Panc1 (cell line): ENCODE data around the gene COQ9. TPM values are rescaled to one million over a fixed set of nuclear protein-coding genes. Genes with fewer than 3 reads are reported as not detected.

ENCODE experiments used
- ATAC-seq: fragments of 200-7000 bp; cut with Tn5 transposase; 2 replicates; pipeline ENCODE4 v1.9.1; 2020; ENCODE audit warnings: mild to moderate bottlenecking, moderate library complexity
- BruUV-seq: library from RNA; stranded (reverse); fragments of 400-500 nt; replicated peaks from 2 replicates; lab custom pipeline; 2021; lab: Mats Ljungman, UMichigan
- CTCF ChIA-PET: fragments of 300-600 bp; sonication (Branson Sonifier 250); formaldehyde crosslinking; loops from one replicate; lab custom pipeline; 2022; ENCODE audit warnings: antibody characterized with exemption; lab: Charles Lee
- POLR2A ChIA-PET: fragments of 300-600 bp; sonication (Branson Sonifier 250); formaldehyde crosslinking; loops from one replicate; lab custom pipeline; 2022; ENCODE audit warnings: antibody characterized with exemption; lab: Charles Lee
- DNase-seq: peaks from one replicate; pipeline ENCODE4 v3.0.0-alpha.2; 2010; ENCODE audit warnings: low read depth, low spot score
- H3K27ac ChIP-seq: 2 replicates; pipeline ENCODE4 v1.5.1; 2011; ENCODE audit warnings: mild to moderate bottlenecking, low read length, inconsistent platforms
- H3K27me3 ChIP-seq: fragments of 200-500 bp; sonication (Bioruptor generic); 2 replicates; pipeline ENCODE4 v1.6.0; 2014; ENCODE audit warnings: low read length, inconsistent platforms; ENCODE audit not compliant: control insufficient read depth, insufficient read depth
- H3K36me3 ChIP-seq: fragments of 200-500 bp; sonication (Bioruptor generic); 2 replicates; pipeline ENCODE4 v1.5.1; 2014; ENCODE audit warnings: inconsistent platforms, mild to moderate bottlenecking, low read length, moderate library complexity; ENCODE audit not compliant: control insufficient read depth, insufficient read depth
- H3K4me1 ChIP-seq: 2 replicates; pipeline ENCODE4 v1.5.1; 2011; ENCODE audit warnings: inconsistent platforms, mild to moderate bottlenecking, low read length, moderate library complexity; ENCODE audit not compliant: control insufficient read depth, insufficient read depth
- H3K4me3 ChIP-seq, 2 experiments: 2 replicates each; pipeline ENCODE4 v1.5.1; 2011 to 2012; ENCODE audit warnings: low read depth in 2 of 2, low read length in 2 of 2, mild to moderate bottlenecking in 2 of 2, inconsistent platforms in 1 of 2, moderate library complexity in 1 of 2
- H3K9me3 ChIP-seq: fragments of 200-500 bp; sonication (Bioruptor generic); 2 replicates; pipeline ENCODE4 v1.5.1; 2014; ENCODE audit warnings: low read depth, mild to moderate bottlenecking, inconsistent platforms, low read length, moderate library complexity; ENCODE audit not compliant: control insufficient read depth, insufficient read depth
- CTCF ChIP-seq: fragments of 450-650 bp; IDR thresholded peaks from 2 replicates; pipeline ENCODE4 v1.5.1; 2017; ENCODE audit warnings: mild to moderate bottlenecking
- POLR2AphosphoS5 ChIP-seq: IDR thresholded peaks from 2 replicates; pipeline ENCODE4 v1.6.1; 2012; ENCODE audit warnings: mild to moderate bottlenecking, low read depth, low read length, moderate library complexity
- SIN3A ChIP-seq: IDR thresholded peaks from 2 replicates; pipeline ENCODE4 v1.6.1; 2012; ENCODE audit warnings: low read depth, mild to moderate bottlenecking, low read length, moderate library complexity, borderline replicate concordance; ENCODE audit not compliant: insufficient read depth
- TCF7L2 ChIP-seq: IDR thresholded peaks from 2 replicates; pipeline ENCODE4 v1.6.1; 2011; ENCODE audit warnings: mild to moderate bottlenecking, low read depth, low read length, inconsistent platforms
- in situ Hi-C: cut with HindIII; loops from 2 replicates; pipeline ENCODE4 v1.10.0; 2016; ENCODE audit warnings: low sequenced_read_pairs, low pct_unique_long_range_greater_than_20kb
- intact Hi-C: fragments of 100-400 bp; cut with micrococcal nuclease; formaldehyde crosslinking; loops from one replicate; pipeline ENCODE4 v1.10.0; 2022; ENCODE audit not compliant: unreplicated experiment
- total RNA-seq: library from RNA; stranded (reverse); gene quantifications from one replicate; pipeline ENCODE4 v1.2.1, GENCODE V29; 2021; ENCODE audit not compliant: unreplicated experiment
- TF ChIP-seq, protein P1 (sequence below), 2 experiments: IDR thresholded peaks; 2 replicates each; pipeline ENCODE4 v1.6.1; 2011 to 2012; ENCODE audit warnings: low read depth in 2 of 2, control low read depth in 1 of 2, low read length in 1 of 2, mild to moderate bottlenecking in 1 of 2, moderate library complexity in 1 of 2; ENCODE audit not compliant: insufficient read depth in 1 of 2

Gene COQ9
- total RNA-seq, 1 experiment from 2014 or later: 48.5 TPM

- TF ChIP-seq, protein P1, sequence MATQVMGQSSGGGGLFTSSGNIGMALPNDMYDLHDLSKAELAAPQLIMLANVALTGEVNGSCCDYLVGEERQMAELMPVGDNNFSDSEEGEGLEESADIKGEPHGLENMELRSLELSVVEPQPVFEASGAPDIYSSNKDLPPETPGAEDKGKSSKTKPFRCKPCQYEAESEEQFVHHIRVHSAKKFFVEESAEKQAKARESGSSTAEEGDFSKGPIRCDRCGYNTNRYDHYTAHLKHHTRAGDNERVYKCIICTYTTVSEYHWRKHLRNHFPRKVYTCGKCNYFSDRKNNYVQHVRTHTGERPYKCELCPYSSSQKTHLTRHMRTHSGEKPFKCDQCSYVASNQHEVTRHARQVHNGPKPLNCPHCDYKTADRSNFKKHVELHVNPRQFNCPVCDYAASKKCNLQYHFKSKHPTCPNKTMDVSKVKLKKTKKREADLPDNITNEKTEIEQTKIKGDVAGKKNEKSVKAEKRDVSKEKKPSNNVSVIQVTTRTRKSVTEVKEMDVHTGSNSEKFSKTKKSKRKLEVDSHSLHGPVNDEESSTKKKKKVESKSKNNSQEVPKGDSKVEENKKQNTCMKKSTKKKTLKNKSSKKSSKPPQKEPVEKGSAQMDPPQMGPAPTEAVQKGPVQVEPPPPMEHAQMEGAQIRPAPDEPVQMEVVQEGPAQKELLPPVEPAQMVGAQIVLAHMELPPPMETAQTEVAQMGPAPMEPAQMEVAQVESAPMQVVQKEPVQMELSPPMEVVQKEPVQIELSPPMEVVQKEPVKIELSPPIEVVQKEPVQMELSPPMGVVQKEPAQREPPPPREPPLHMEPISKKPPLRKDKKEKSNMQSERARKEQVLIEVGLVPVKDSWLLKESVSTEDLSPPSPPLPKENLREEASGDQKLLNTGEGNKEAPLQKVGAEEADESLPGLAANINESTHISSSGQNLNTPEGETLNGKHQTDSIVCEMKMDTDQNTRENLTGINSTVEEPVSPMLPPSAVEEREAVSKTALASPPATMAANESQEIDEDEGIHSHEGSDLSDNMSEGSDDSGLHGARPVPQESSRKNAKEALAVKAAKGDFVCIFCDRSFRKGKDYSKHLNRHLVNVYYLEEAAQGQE (IDR thresholded peaks at IDR 0.05; ENCODE audit: insufficient read depth in 1 of 2, low read depth in 2 of 2, low read length in 1 of 2): no peak
- TF ChIP-seq CTCF: no peak
- no peak for TF ChIP-seq SIN3A
- no peak for TF ChIP-seq TCF7L2
- TF ChIP-seq POLR2AphosphoS5: no peak
- Histone ChIP-seq H3K27me3 (no peaks in the 10 kb centered on the region), H3K9me3 (no peaks in the 10 kb centered on the region), H3K4me1 (no peaks in the 10 kb centered on the region), H3K27ac (no peak overlapping the region), H3K4me3 (no peak overlapping the region), H3K36me3 (no peaks in the 10 kb centered on the region)
- in situ Hi-C loops (no loop called here), intact Hi-C loops (no loop called here)
- DNase-seq: no peak
- ATAC-seq: no peak
- POLR2A ChIA-PET: no interaction called here
- no TSS peak for BruUV-seq
- CTCF ChIA-PET: no interaction called here
Observed at GRCh38 chr16:57406881-57407280, 40.4 kb upstream of the COQ9 start.

DNA sequence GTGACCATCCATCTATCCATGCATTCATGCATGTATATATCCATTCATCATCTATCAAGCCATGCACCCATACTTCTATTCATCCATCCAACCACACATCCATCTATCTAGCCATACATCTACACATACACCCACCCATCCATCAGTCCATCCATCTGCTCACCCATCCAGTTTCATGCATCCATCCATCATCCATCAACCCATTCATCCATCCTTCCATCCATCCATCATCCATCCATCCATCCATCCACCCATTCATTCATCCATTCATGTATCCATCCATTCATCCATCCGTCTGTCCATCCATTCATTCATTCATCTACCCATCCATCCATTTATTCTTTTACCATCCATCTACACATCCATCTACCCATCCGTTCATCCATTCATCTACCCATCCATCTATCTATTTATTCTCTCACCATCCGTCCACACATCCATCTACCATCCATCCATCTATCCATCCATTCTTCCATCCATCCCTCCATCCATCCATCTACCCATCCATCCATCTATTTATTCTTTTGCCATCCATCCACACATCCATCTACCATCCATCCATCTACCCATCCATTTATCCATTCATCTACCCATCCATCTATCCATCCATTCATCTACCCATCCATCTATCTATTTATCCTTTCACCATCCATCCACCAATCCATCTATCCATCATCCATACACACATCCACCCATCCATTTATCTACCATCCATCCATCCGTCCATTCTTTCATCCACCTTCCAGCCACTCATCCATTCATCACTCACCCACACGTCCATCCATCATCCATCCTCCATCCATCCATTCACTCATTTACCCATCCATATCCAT lies 39.5 kb upstream of the COQ9 start:
- Histone ChIP-seq H3K9me3 (no peaks in the 10 kb centered on the region), H3K27ac (no peak overlapping the region), H3K27me3 (no peaks in the 10 kb centered on the region), H3K4me1 (no peaks in the 10 kb centered on the region), H3K4me3 (no peak overlapping the region), H3K36me3 (no peaks in the 10 kb centered on the region)
- ATAC-seq: no peak
- POLR2A ChIA-PET: no interaction called here
- in situ Hi-C loops (no loop called here), intact Hi-C loops (no loop called here)
- no peak for DNase-seq
- BruUV-seq: no TSS peak
- CTCF ChIA-PET: no interaction called here
- no peak for TF ChIP-seq CTCF
- TF ChIP-seq, protein P1 (IDR thresholded peaks at IDR 0.05; ENCODE audit: insufficient read depth in 1 of 2, low read depth in 2 of 2, low read length in 1 of 2): no peak
- no peak for TF ChIP-seq POLR2AphosphoS5
- TF ChIP-seq SIN3A: no peak
- TF ChIP-seq TCF7L2: no peak
